ENCODE measurements around the gene GFY. TPM values are rescaled to one million over a fixed set of nuclear protein-coding genes. Genes with fewer than 3 reads are reported as not detected.

Gene GFY
- total RNA-seq, 4 donors from 2014 or later = not detected

GRCh38 chr19:49473868-49474541, 48.8 kb downstream of the GFY start, which contains the start of gene FLT3LG:
FLT3LG (plus strand) TSS chr19:49474215; CDS start chr19:49474640, 425 bp downstream.
- Histone ChIP-seq H3K9me3 (no peaks in the 10 kb centered on the region), H3K27ac (peak within 1 kb of the TSS; percentile 82 to 91), H3K27me3 (no peaks in the 10 kb centered on the region), H3K4me3 (peak within 1 kb of the TSS; percentile 76 to 79), H3K4me1 (peaks cover 0 to 4% of the 10 kb centered on the region in 2 donors), H3K36me3 (no peaks in the 10 kb centered on the region)
- DNase-seq = peak; percentile 80
- intact Hi-C loops (cut with DNase I; ENCODE audit: low total_unique reads) = no loop called here
- TF ChIP-seq POLR2A (IDR thresholded peaks at IDR 0.05) (peak in 1 of 2 donors; percentile 38), CTCF (IDR thresholded peaks at IDR 0.05) (peak; percentile 97 to 100 (median 98))

GRCh38 chr19:49474542-49474924, 49.3 kb downstream of the GFY start:
- intact Hi-C loops (cut with DNase I; ENCODE audit: low total_unique reads) = no loop called here
- no peak for TF ChIP-seq CTCF (IDR thresholded peaks at IDR 0.05)
- no peak for TF ChIP-seq POLR2A (IDR thresholded peaks at IDR 0.05)
- no peaks in the 10 kb centered on the region for H3K9me3 ChIP-seq
- DNase-seq = no peak
- no peaks in the 10 kb centered on the region for H3K36me3 ChIP-seq
- peak overlapping the region; percentile 76 to 79 for H3K4me3 ChIP-seq
- peaks cover 0 to 4% of the 10 kb centered on the region in 2 donors for H3K4me1 ChIP-seq
- H3K27ac ChIP-seq = peak overlapping the region; percentile 82 to 91
- H3K27me3 ChIP-seq = no peaks in the 10 kb centered on the region

GRCh38 chr19:49475191-49475917, 50.2 kb downstream of the GFY start:
- TF ChIP-seq POLR2A (IDR thresholded peaks at IDR 0.05) (no peak), CTCF (IDR thresholded peaks at IDR 0.05) (no peak)
- Histone ChIP-seq H3K36me3 (no peaks in the 10 kb centered on the region), H3K27ac (peak overlapping the region; percentile 82 to 91), H3K4me1 (peaks cover 0 to 4% of the 10 kb centered on the region in 2 donors), H3K9me3 (no peaks in the 10 kb centered on the region), H3K27me3 (no peaks in the 10 kb centered on the region), H3K4me3 (no peak overlapping the region)
- no peak for DNase-seq
- intact Hi-C loops (cut with DNase I; ENCODE audit: low total_unique reads) = no loop called here

GRCh38 chr19:49475995-49476880, 51.0 kb downstream of the GFY start:
- H3K27me3 ChIP-seq = no peaks in the 10 kb centered on the region
- no peak for DNase-seq
- TF ChIP-seq CTCF (IDR thresholded peaks at IDR 0.05) = peak in 2 of 4 experiments; percentile 7 to 14
- no peak for TF ChIP-seq POLR2A (IDR thresholded peaks at IDR 0.05)
- peaks cover 0 to 4% of the 10 kb centered on the region in 2 donors for H3K4me1 ChIP-seq
- H3K36me3 ChIP-seq = no peaks in the 10 kb centered on the region
- peak overlapping the region; percentile 82 to 91 for H3K27ac ChIP-seq
- H3K9me3 ChIP-seq = no peaks in the 10 kb centered on the region
- H3K4me3 ChIP-seq = no peak overlapping the region
- intact Hi-C loops (cut with DNase I; ENCODE audit: low total_unique reads) = no loop called here

Other genes with a start within 250 kb of the GFY start
- 1 to 10 TPM in 1 of 4 donors, under 1 TPM in 2, not detected in 1; 0.55 to 7.5 (median 0.88) TPM for gene SLC6A16, start 100.2 kb upstream of the GFY start, total RNA-seq
- gene CD37, start 90.0 kb upstream of the GFY start, total RNA-seq = 10 to 100 TPM in 1 of 4 donors, 1 to 10 TPM in 3; 4.4 to 11.0 (median 7.8) TPM
- gene TEAD2, start 63.0 kb upstream of the GFY start, total RNA-seq = 10 to 100 TPM; 21.8 to 83.2 (median 48.5) TPM
- 1 to 10 TPM in 1 of 4 donors, not detected in 3; 1.3 TPM for gene DKKL1, start 61.5 kb upstream of the GFY start, total RNA-seq
- under 1 TPM in 1 of 4 donors, not detected in 3; 0.55 TPM for gene KASH5, start 37.1 kb upstream of the GFY start, total RNA-seq
- gene PTH2, start 1.9 kb upstream of the GFY start, total RNA-seq = not detected
- gene SLC17A7, start 16.1 kb downstream of the GFY start, total RNA-seq = 1 to 10 TPM in 3 of 4 donors, not detected in 1; 1.3 to 5.6 (median 1.9) TPM
- 10 to 100 TPM; 31.2 to 70.2 (median 46.5) TPM for gene PIH1D1, start 26.4 kb downstream of the GFY start, total RNA-seq
- 10 to 100 TPM; 13.5 to 40.8 (median 34.5) TPM for gene ALDH16A1, start 27.8 kb downstream of the GFY start, total RNA-seq
- gene FLT3LG, start 48.8 kb downstream of the GFY start, total RNA-seq = 10 to 100 TPM in 1 of 4 donors, 1 to 10 TPM in 2, not detected in 1; 3.7 to 19.4 (median 4.1) TPM
- gene RPL13A, start 62.2 kb downstream of the GFY start, total RNA-seq = 1,000 to 10,000 TPM; 1,462 to 5,863 (median 3,544) TPM
- over 10,000 TPM in 1 of 4 donors, 1,000 to 10,000 TPM in 3; 2,160 to 10,624 (median 5,235) TPM for gene RPS11, start 71.0 kb downstream of the GFY start, total RNA-seq
- 100 to 1,000 TPM; 151 to 226 (median 201) TPM for gene FCGRT, start 87.3 kb downstream of the GFY start, total RNA-seq
- 10 to 100 TPM; 14.3 to 71.1 (median 41.4) TPM for gene RCN3, start 102.6 kb downstream of the GFY start, total RNA-seq
- gene NOSIP, start 155.2 kb downstream of the GFY start, total RNA-seq = 100 to 1,000 TPM in 1 of 4 donors, 10 to 100 TPM in 3; 29.0 to 347 (median 65.4) TPM
- 1 to 10 TPM in 1 of 4 donors, under 1 TPM in 1, not detected in 2; 0.95 to 1.4 TPM for gene PRRG2, start 155.9 kb downstream of the GFY start, total RNA-seq
- 10 to 100 TPM in 2 of 4 donors, 1 to 10 TPM in 2; 2.6 to 63.1 (median 8.6) TPM for gene PRR12, start 165.8 kb downstream of the GFY start, total RNA-seq
- gene RRAS, start 214.8 kb downstream of the GFY start, total RNA-seq = 100 to 1,000 TPM in 1 of 4 donors, 10 to 100 TPM in 3; 17.1 to 106 (median 47.7) TPM
- gene SCAF1, start 216.8 kb downstream of the GFY start, total RNA-seq = 10 to 100 TPM in 3 of 4 donors, 1 to 10 TPM in 1; 8.8 to 76.9 (median 11.4) TPM
- 100 to 1,000 TPM in 1 of 4 donors, 10 to 100 TPM in 2, 1 to 10 TPM in 1; 8.2 to 106 (median 63.9) TPM for gene IRF3, start 240.5 kb downstream of the GFY start, total RNA-seq
- 10 to 100 TPM in 1 of 4 donors, 1 to 10 TPM in 3; 3.1 to 23.8 (median 3.5) TPM for gene BCL2L12, start 240.5 kb downstream of the GFY start, total RNA-seq